Loucy (cell line): ENCODE measurements around the gene MCM9.

ENCODE experiments used
- H2AFZ ChIP-seq: fragments of 200-600 bp; sonication (generic); 2 replicates; pipeline ENCODE4 v1.6.0; 2016; ENCODE audit warnings: antibody characterized with exemption, mild to moderate bottlenecking, low read length, moderate library complexity
- H3F3A ChIP-seq: fragments of 200-600 bp; 2 replicates; pipeline ENCODE4 v1.6.0; 2016; ENCODE audit warnings: antibody characterized with exemption, low read depth, mild to moderate bottlenecking
- H3K27me3 ChIP-seq: fragments of 200-600 bp; sonication (generic); 2 replicates; pipeline ENCODE4 v1.6.1; 2014; ENCODE audit warnings: low read length, mild to moderate bottlenecking; ENCODE audit not compliant: insufficient read depth, poor library complexity, severe bottlenecking
- H3K36me3 ChIP-seq: fragments of 200-600 bp; sonication (generic); 2 replicates; pipeline ENCODE4 v1.6.1; 2016; ENCODE audit warnings: low read length; ENCODE audit not compliant: insufficient read depth
- H3K4me1 ChIP-seq: fragments of 200-600 bp; sonication (generic); 2 replicates; pipeline ENCODE4 v1.5.1; 2014; ENCODE audit warnings: low read length, mild to moderate bottlenecking; ENCODE audit not compliant: insufficient read depth, poor library complexity, severe bottlenecking
- H3K4me2 ChIP-seq: fragments of 200-600 bp; sonication (generic); 2 replicates; pipeline ENCODE4 v1.6.0; 2014; ENCODE audit warnings: antibody characterized with exemption, low read length, low read depth, mild to moderate bottlenecking; ENCODE audit not compliant: poor library complexity, severe bottlenecking
- H3K4me3 ChIP-seq: fragments of 200-600 bp; sonication (generic); 2 replicates; pipeline ENCODE4 v1.5.1; 2014; ENCODE audit warnings: low read length, mild to moderate bottlenecking, mixed read lengths; ENCODE audit not compliant: poor library complexity, severe bottlenecking
- H3K79me2 ChIP-seq: fragments of 200-600 bp; sonication (generic); 2 replicates; pipeline ENCODE4 v1.6.1; 2014; ENCODE audit warnings: low read length; ENCODE audit not compliant: insufficient read depth
- H3K9ac ChIP-seq: fragments of 200-600 bp; sonication (generic); 2 replicates; pipeline ENCODE4 v1.6.0; 2014; ENCODE audit warnings: mild to moderate bottlenecking, low read depth, low read length, moderate library complexity; ENCODE audit not compliant: poor library complexity, severe bottlenecking
- H3K9me2 ChIP-seq: fragments of 200-600 bp; sonication (generic); replicated peaks from 2 replicates; pipeline ENCODE4 v1.6.1; 2016; ENCODE audit warnings: low read depth, low read length, mixed read lengths
- H3K9me3 ChIP-seq: fragments of 200-600 bp; sonication (generic); 2 replicates; pipeline ENCODE4 v1.6.1; 2014; ENCODE audit warnings: mild to moderate bottlenecking, antibody characterized with exemption, low read length, low read depth; ENCODE audit not compliant: insufficient read depth
- H4K20me1 ChIP-seq: fragments of 200-600 bp; sonication (generic); 2 replicates; pipeline ENCODE4 v1.6.0; 2014; ENCODE audit warnings: antibody characterized with exemption, low read length, mild to moderate bottlenecking; ENCODE audit not compliant: insufficient read depth, poor library complexity, severe bottlenecking
- EZH2phosphoT487 ChIP-seq: fragments of 200-600 bp; IDR thresholded peaks from 2 replicates; pipeline ENCODE4 v1.6.1; 2018; ENCODE audit warnings: antibody characterized with exemption, mild to moderate bottlenecking, moderate library complexity, borderline replicate concordance
- TF ChIP-seq, protein P1 (sequence below): fragments of 200-600 bp; sonication (generic); conservative IDR thresholded peaks from 2 replicates; pipeline ENCODE4 v1.5.1; 2014; ENCODE audit warnings: mild to moderate bottlenecking, antibody characterized with exemption, low read length

The MCM9 gene

DNA sequence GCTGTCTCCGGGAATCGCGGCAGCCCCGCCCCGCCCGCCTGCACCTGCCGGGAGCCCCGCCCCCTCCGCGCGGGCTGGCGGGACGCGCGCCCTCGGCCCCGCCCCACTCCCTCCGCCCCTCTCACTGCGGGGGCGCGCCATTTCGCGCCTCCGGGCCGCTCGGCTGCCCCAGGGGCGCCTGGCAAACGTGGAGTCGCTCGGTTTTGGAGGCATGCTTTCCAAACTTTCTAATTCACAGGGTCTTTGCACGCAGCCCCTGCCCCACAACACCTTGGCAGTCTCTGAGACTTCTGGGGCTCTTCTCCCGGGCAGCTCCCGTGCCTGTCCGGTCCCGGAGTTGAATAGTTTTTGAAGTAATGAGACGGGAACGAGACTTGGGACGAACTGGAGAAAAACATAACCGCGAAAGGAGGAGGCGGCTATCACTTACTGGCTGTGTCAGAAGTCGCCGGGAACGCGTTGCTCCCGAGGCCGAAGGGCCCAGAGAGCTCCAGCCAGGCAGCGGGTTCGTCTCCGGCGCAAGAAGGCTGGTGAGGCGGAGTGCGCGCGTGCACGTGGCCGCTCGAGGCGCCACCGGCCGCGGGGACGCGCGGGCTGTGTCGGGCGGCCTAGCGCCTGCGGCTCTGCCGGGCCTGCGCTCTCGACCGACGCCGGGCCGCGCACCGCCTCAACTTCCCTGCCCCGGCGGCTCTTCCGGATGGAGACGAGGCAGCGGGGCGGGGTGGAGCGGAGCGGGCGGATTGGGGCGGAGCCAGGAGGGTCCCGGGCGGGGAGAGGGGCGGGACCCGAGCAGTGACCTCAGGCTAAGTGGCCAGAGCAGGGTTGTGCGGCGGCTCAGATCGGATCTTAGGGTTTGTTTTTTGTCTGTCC lies at the start of gene MCM9:
MCM9 (minus strand) TSS at position 699 of the 870 bp plus-strand sequence. CDS start 3,436 bp downstream, outside the sequence.
- H3K9me2 ChIP-seq, result no peaks in the 10 kb centered on the region
- peaks cover 45% of the 10 kb centered on the region for H3K4me1 ChIP-seq
- TF ChIP-seq, protein P1, sequence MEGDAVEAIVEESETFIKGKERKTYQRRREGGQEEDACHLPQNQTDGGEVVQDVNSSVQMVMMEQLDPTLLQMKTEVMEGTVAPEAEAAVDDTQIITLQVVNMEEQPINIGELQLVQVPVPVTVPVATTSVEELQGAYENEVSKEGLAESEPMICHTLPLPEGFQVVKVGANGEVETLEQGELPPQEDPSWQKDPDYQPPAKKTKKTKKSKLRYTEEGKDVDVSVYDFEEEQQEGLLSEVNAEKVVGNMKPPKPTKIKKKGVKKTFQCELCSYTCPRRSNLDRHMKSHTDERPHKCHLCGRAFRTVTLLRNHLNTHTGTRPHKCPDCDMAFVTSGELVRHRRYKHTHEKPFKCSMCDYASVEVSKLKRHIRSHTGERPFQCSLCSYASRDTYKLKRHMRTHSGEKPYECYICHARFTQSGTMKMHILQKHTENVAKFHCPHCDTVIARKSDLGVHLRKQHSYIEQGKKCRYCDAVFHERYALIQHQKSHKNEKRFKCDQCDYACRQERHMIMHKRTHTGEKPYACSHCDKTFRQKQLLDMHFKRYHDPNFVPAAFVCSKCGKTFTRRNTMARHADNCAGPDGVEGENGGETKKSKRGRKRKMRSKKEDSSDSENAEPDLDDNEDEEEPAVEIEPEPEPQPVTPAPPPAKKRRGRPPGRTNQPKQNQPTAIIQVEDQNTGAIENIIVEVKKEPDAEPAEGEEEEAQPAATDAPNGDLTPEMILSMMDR, result no peak
- TF ChIP-seq EZH2phosphoT487, result no peak
- no peaks in the 10 kb centered on the region for H3K27me3 ChIP-seq
- H4K20me1 ChIP-seq, result peaks cover 28% of the 10 kb centered on the region
- H3K9me3 ChIP-seq, result no peaks in the 10 kb centered on the region
- H3K4me3 ChIP-seq, result peak within 1 kb of the TSS; percentile 99
- H3K9ac ChIP-seq, result peak within 1 kb of the TSS; percentile 96
- H3F3A ChIP-seq, result no peaks in the 10 kb centered on the region
- H3K79me2 ChIP-seq, result peaks cover 50% of the 10 kb centered on the region
- H2AFZ ChIP-seq, result peak within 1 kb of the TSS; percentile 100
- peaks cover 3% of the 10 kb centered on the region; the same call in 1 of the 2 replicates for H3K36me3 ChIP-seq
- peak within 1 kb of the TSS; percentile 86 for H3K4me2 ChIP-seq

DNA sequence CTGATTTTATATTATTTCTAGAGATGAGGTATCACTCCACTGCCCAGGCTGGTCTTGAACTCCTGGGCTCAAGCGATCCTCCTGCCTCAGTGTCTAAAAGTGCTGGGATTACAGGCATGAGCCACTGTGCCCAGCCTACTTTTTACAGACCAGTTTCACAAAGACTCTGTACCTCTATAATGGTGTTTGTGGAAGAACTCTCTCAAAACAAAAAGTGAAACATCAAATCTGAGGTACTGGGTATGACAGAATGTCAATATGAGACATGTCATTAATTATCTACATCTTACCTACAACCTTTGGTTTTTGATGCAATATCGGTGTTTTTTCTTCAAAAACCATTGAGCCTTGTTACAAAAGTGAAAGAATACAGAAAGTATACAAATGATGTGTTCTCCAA lies 49.4 kb upstream of the MCM9 start:
- Histone ChIP-seq H3K27me3 (no peaks in the 10 kb centered on the region), H3K4me3 (no peak overlapping the region), H3K9ac (no peak overlapping the region), H3K4me2 (no peak overlapping the region), H3K79me2 (no peaks in the 10 kb centered on the region), H3K36me3 (no peaks in the 10 kb centered on the region), H3F3A (no peaks in the 10 kb centered on the region), H3K9me2 (no peaks in the 10 kb centered on the region), H2AFZ (no peak overlapping the region), H3K4me1 (no peaks in the 10 kb centered on the region), H3K9me3 (no peaks in the 10 kb centered on the region), H4K20me1 (no peaks in the 10 kb centered on the region)
- no peak for TF ChIP-seq EZH2phosphoT487
- TF ChIP-seq, protein P1, result no peak

DNA sequence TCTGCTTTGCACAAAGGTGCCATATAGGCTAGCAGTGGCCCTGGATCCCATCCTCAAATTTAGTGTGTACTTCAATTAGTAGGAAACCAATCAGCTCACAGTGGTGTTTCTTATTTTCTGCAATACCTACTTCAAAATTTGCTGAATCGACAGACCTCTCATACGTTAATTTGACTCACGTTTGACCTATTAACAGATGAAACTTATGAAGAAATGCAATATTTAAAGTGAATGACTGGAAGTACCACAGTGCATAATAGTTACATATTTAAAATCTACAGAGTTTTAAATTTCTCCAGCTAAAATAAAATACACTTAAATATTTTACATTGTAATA lies 47.6 kb upstream of the MCM9 start:
- H3K79me2 ChIP-seq, result no peaks in the 10 kb centered on the region
- H3F3A ChIP-seq, result no peaks in the 10 kb centered on the region
- no peaks in the 10 kb centered on the region for H3K36me3 ChIP-seq
- H3K9me2 ChIP-seq, result no peaks in the 10 kb centered on the region
- no peaks in the 10 kb centered on the region for H4K20me1 ChIP-seq
- no peak overlapping the region for H3K4me3 ChIP-seq
- H3K4me1 ChIP-seq, result no peaks in the 10 kb centered on the region
- no peak overlapping the region for H3K9ac ChIP-seq
- no peaks in the 10 kb centered on the region for H3K27me3 ChIP-seq
- no peak for TF ChIP-seq EZH2phosphoT487
- TF ChIP-seq, protein P1, result no peak
- H2AFZ ChIP-seq, result no peak overlapping the region
- H3K4me2 ChIP-seq, result no peak overlapping the region
- H3K9me3 ChIP-seq, result no peaks in the 10 kb centered on the region
